Stomach (tissue), 9 donors: ENCODE results near the gene BCAR1. TPM values are rescaled to one million over a fixed set of nuclear protein-coding genes. Genes with fewer than 3 reads are reported as not detected.
"Not testable (repeated sequence)": the region's sequence is repeated elsewhere in the genome, so short reads cannot be mapped to it uniquely, and the experiment has no call there.

Experiments
- DNase-seq, 2 donors: peaks; one replicate each; pipeline versions ENCODE4 v3.0.0 to v3.0.0-alpha.2; 2013 to 2019
- H3K27ac ChIP-seq, 5 donors: fragments of 200-600 bp in 4 of 5; sonication (generic) in 4 of 5; one replicate each; pipeline ENCODE4 v1.5.1; 2013 to 2019; ENCODE audit warnings: mild to moderate bottlenecking in 1 of 5, moderate library complexity in 1 of 5
- H3K27me3 ChIP-seq, 3 donors: fragments of 200-600 bp; sonication (generic); one replicate each; pipeline ENCODE4 v1.5.1; 2017 to 2019; ENCODE audit warnings: mixed run types in 1 of 3
- H3K36me3 ChIP-seq, 4 donors: fragments of 200-600 bp; sonication (generic); 1 replicate in 3 of 4; 2 replicates in 1 of 4; pipeline ENCODE4 v1.5.1; 2016 to 2019
- H3K4me1 ChIP-seq, 4 donors: fragments of 200-600 bp; sonication (generic); one replicate each; pipeline ENCODE4 v1.5.1; 2016 to 2019
- H3K4me3 ChIP-seq, 4 donors: fragments of 200-600 bp; sonication (generic) in 3 of 4; one replicate each; pipeline ENCODE4 v1.5.1; 2016 to 2019; ENCODE audit warnings: mild to moderate bottlenecking in 1 of 4
- H3K9me3 ChIP-seq, 4 donors: fragments of 200-600 bp; sonication (generic); one replicate each; pipeline ENCODE4 v1.5.1; 2016 to 2019
- EP300 ChIP-seq: sonication (generic); formaldehyde crosslinking; IDR thresholded peaks from one replicate; pipeline ENCODE4 v1.6.1; 2017; ENCODE audit warnings: antibody characterized with exemption
- POLR2A ChIP-seq, 4 donors: fragments of 450-650 bp; IDR thresholded peaks; one replicate each; pipeline ENCODE4 v1.6.1; 2016; ENCODE audit warnings: antibody characterized with exemption in 4 of 4, control low read depth in 2 of 4, mild to moderate bottlenecking in 1 of 4, moderate library complexity in 1 of 4
- POLR2AphosphoS5 ChIP-seq, 3 donors: sonication (generic); formaldehyde crosslinking; IDR thresholded peaks; one replicate each; pipeline ENCODE4 v1.6.1; 2016; ENCODE audit warnings: antibody characterized with exemption in 3 of 3
- WGBS, 5 donors: extraction: QIAGEN DNeasy Blood & Tissue Kit in 3 of 5; methylation state at CpG; one replicate each; pipeline versions ENCODE4 v1.1.5 to v1.1.7; 2013 to 2018; 5-methylcytosine and 5-hydroxymethylcytosine counted together
- intact Hi-C: fragments of 100-400 bp; cut with DNase I; formaldehyde crosslinking; loops from one replicate; pipeline ENCODE4 v1.15.1; 2023; ENCODE audit warnings: low total_unique reads
- polyA plus RNA-seq, 3 donors: library from polyadenylated mRNA; stranded (reverse); fragments of 200-250 nt; gene quantifications; one replicate each; pipeline ENCODE4 v1.2.3, GENCODE V29; 2013
- total RNA-seq, 5 donors: library from RNA; depleted of rRNA; stranded (reverse); fragments of >200 nt; gene quantifications; one replicate each; pipeline versions ENCODE4 v1.1.0 to v1.2.3, GENCODE V29; 2014 to 2016
- TF ChIP-seq, protein P1 (sequence below), 7 experiments: fragments of 450-650 bp in 4 of 7; fragments of 200-600 bp in 3 of 7; sonication (generic) in 3 of 7; IDR thresholded peaks; one replicate each; pipeline ENCODE4 v1.5.1; 2016 to 2019; ENCODE audit warnings: antibody characterized with exemption in 7 of 7, control low read depth in 2 of 7, mild to moderate bottlenecking in 1 of 7
- donor health status: healthy with polysubstance abuse.
- donor health status: Bipolar disorder and iron deficiency.
- donor health status: healthy.

The BCAR1 gene
- total and polyA plus RNA-seq, 8 donors: 34.7 to 219 (median 56.8) TPM

DNA sequence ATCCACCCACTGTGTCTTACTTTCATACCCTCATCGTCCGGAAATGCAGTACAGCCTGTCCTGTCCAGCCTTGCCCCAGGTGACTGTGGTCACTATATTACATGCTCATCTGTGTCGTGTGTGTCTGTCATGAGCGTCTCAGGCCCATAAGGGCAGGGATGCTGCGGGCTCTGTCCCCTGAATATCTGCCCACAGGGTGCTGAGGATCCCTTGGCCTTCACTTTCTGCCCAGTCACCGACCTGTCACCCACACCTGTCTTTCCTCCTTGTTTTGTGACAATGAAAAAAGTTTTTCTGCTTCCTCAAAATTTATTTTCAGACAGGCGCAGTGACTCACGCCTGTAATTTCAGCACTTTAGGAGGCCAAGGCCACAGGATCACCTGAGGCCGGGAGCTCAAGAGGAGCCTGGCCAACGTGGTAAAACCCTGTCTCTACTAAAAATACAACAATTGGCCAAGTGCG, 34.0 kb downstream of the BCAR1 start:
- peaks cover 0 to 9% (median 2%) of the 10 kb centered on the region in 4 donors for H3K4me1 ChIP-seq
- no peak overlapping the region for H3K4me3 ChIP-seq
- intact Hi-C loops: no loop called here
- H3K36me3 ChIP-seq: no peaks in the 10 kb centered on the region
- no peaks in the 10 kb centered on the region for H3K27me3 ChIP-seq
- H3K27ac ChIP-seq: no peak overlapping the region
- DNase-seq: no peak
- no peaks in the 10 kb centered on the region for H3K9me3 ChIP-seq
- 83 to 93% (median 90%) methylated on average over 11 of the region's 11 CpGs for whole genome bisulfite sequencing, 5 donors
- TF ChIP-seq, protein P1, sequence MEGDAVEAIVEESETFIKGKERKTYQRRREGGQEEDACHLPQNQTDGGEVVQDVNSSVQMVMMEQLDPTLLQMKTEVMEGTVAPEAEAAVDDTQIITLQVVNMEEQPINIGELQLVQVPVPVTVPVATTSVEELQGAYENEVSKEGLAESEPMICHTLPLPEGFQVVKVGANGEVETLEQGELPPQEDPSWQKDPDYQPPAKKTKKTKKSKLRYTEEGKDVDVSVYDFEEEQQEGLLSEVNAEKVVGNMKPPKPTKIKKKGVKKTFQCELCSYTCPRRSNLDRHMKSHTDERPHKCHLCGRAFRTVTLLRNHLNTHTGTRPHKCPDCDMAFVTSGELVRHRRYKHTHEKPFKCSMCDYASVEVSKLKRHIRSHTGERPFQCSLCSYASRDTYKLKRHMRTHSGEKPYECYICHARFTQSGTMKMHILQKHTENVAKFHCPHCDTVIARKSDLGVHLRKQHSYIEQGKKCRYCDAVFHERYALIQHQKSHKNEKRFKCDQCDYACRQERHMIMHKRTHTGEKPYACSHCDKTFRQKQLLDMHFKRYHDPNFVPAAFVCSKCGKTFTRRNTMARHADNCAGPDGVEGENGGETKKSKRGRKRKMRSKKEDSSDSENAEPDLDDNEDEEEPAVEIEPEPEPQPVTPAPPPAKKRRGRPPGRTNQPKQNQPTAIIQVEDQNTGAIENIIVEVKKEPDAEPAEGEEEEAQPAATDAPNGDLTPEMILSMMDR (IDR thresholded peaks at IDR 0.05): no peak
- TF ChIP-seq EP300 (no peak), POLR2AphosphoS5 (IDR thresholded peaks at IDR 0.05) (no peak), POLR2A (IDR thresholded peaks at IDR 0.05) (no peak)

DNA sequence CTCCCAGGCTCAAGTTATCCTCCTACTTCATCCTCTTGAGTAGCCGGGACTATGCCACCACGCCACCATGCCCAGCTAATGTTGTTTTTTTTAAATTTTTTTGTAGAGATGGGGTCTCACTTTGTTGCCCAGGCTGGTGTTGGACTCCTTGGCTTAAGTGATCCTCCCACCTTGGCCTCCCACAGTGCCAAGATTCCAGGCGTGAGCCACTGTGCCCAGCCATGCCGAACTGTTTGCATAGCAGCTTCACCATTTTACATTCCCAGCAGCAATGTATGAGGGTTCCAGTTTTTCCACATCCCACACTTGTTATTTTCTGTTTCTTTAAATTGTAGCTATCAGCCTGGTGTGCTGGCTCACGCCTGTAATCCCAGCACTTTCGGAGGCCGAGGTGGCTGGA, 34.8 kb downstream of the BCAR1 start:
- H3K4me3 ChIP-seq: no peak overlapping the region

DNA sequence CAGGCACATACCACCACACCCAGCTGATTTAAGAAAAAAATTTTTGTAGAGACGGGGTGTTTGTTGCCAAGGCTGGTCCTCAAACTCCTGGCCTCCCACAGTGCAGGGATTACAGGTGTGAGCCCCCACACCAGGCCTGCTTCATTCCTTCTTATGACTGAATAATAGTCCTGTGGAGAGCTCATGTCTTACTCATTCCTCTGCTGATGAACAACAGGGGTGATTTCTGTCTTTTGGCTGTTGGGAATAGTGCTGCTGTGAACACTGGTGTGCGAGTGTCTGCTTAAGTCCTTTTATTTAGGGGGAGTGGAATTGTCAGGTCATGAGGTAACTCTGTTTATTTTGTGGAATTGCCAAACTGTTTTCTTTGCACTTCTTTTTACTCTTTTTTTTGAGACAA, 35.3 kb downstream of the BCAR1 start:
- Histone ChIP-seq H3K9me3 (no peaks in the 10 kb centered on the region), H3K4me3 (no peak overlapping the region), H3K36me3 (no peaks in the 10 kb centered on the region), H3K4me1 (peaks cover 0 to 9% (median 2%) of the 10 kb centered on the region in 4 donors), H3K27me3 (no peaks in the 10 kb centered on the region), H3K27ac (no peak overlapping the region)
- no peak for DNase-seq
- intact Hi-C loops: no loop called here
- 74 to 88% (median 76%) methylated on average over 2 of the region's 2 CpGs for WGBS, 5 donors
- TF ChIP-seq POLR2AphosphoS5 (IDR thresholded peaks at IDR 0.05) (no peak), POLR2A (IDR thresholded peaks at IDR 0.05) (no peak), EP300 (no peak)
- TF ChIP-seq, protein P1 (IDR thresholded peaks at IDR 0.05): no peak

More for the DNA sequence above, 34.8 kb downstream of the BCAR1 start:
- intact Hi-C loops: no loop called here
- no peaks in the 10 kb centered on the region for H3K36me3 ChIP-seq
- H3K27ac ChIP-seq: no peak overlapping the region
- no peaks in the 10 kb centered on the region for H3K9me3 ChIP-seq
- TF ChIP-seq, protein P1 (IDR thresholded peaks at IDR 0.05): no peak
- TF ChIP-seq EP300 (no peak), POLR2AphosphoS5 (IDR thresholded peaks at IDR 0.05) (no peak), POLR2A (IDR thresholded peaks at IDR 0.05) (no peak)
- no peaks in the 10 kb centered on the region for H3K27me3 ChIP-seq
- no peak for DNase-seq
- peaks cover 0 to 9% (median 2%) of the 10 kb centered on the region in 4 donors for H3K4me1 ChIP-seq
- WGBS, 5 donors: 84 to 91% (median 84%) methylated on average over 7 of the region's 7 CpGs

DNA sequence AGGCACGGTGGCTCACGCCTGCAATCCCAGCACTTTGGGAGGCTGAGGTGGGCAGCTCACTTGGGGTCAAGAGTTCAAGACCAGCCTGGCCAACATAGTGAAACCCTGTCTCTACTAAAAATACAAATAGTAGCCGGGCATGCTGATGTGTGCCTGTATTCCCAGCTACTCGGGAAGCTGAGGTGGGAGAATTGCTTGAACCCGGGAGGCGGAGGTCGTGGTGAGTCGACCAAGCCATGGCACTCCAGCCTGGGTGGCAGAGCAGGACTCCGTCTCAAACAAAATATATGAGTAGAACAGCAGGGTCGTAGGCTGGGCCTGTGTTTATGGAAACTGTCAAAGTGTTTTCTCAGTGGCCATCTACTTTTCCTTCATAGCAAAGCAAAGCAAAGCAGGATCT, 40.1 kb downstream of the BCAR1 start:
- H3K4me3 ChIP-seq, H3K4me1 ChIP-seq, H3K9me3 ChIP-seq, H3K27me3 ChIP-seq, H3K36me3 ChIP-seq, DNase-seq, intact Hi-C loops, H3K27ac ChIP-seq: not testable (repeated sequence)
- WGBS, 5 donors: 83 to 88% (median 87%) methylated on average over 10 of the region's 10 CpGs

DNA sequence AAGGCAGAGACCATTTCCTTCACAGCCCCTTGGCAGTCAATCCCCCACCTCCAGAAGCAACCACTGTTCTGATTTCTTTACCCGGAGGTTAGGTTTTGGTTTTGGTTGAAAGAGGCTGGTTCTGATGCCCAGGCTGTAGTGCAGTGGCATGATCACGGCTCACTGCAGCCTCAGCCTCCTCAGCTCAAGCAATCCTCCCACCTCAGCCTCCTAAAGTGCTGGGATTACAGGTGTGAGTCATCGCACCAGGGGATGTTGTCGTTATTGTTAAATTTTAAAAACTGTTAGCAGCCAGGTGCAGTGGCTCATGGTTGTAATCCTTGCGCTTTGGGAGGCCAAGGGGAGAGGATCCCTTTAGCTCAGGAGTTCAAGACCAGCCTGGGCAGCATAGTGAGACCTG, 41.5 kb downstream of the BCAR1 start:
- H3K9me3 ChIP-seq: no peaks in the 10 kb centered on the region
- H3K4me3 ChIP-seq: no peak overlapping the region
- H3K27me3 ChIP-seq: peaks cover 0 to 9% (median 0%) of the 10 kb centered on the region in 3 donors
- no peaks in the 10 kb centered on the region for H3K4me1 ChIP-seq
- WGBS, 5 donors: 83 to 90% (median 88%) methylated on average over 5 of the region's 5 CpGs
- no peak overlapping the region for H3K27ac ChIP-seq
- DNase-seq: no peak
- no peaks in the 10 kb centered on the region for H3K36me3 ChIP-seq
- TF ChIP-seq, protein P1 (IDR thresholded peaks at IDR 0.05): no peak
- no peak for TF ChIP-seq POLR2AphosphoS5 (IDR thresholded peaks at IDR 0.05)
- intact Hi-C loops: loop anchor here (10.0 kb wide), 1 partner anchor 185 kb away; no protein-coding TSS in a partner anchor

DNA sequence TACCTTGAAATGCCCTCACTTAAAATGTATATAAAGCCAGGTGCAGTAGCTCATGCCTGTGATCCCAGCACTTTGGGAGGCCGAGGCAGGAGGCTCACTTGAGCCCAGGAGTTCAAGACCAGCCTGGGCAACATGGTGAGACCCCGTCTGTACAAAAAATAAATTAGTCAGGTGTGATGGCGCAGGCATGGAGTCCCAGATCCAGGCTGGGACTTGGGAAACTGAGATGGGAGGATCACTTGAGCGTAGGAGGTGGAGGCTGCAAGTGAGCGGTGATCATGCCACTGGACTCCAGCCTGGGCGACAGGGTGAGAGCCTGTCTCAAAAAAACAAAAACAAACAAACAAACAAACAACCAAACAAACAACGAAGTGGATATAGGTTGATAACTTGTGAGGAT, 41.9 kb downstream of the BCAR1 start:
- WGBS, 5 donors: 76 to 92% (median 84%) methylated on average over 7 of the region's 7 CpGs
- intact Hi-C loops: loop anchor here (10.0 kb wide), 1 partner anchor 185 kb away; no protein-coding TSS in a partner anchor
- DNase-seq, H3K4me3 ChIP-seq, H3K4me1 ChIP-seq, H3K36me3 ChIP-seq, H3K27ac ChIP-seq, H3K9me3 ChIP-seq, H3K27me3 ChIP-seq: not testable (repeated sequence)
